ENCODE measurements around the gene BMP2K.
A peak's percentile ranks its signal among the peaks of the same experiment; 100 is the strongest.
"Not testable (repeated sequence)": the region's sequence is repeated elsewhere in the genome, so short reads cannot be mapped to it uniquely, and the experiment has no call there.

Gene BMP2K

DNA sequence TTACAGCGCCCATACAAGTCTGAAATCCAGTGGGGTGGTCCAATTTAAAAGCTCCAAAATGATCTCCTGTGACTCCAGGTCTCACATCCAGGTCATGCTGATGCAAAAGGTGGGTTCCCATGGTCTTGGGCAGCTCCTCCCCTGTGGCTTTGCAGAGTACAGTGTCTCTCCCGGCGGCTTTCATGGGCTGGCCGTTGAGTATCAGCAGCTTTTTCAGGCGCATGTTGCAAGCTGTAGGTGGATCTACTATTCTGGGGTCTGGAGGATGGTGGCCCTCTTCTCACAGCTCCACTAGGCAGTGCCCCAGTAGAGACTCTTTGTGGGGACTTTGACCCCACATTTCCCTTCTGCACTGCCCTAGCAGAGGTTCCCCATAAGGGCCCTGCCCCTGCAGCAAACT is 92.6 kb downstream of the BMP2K start:
- not testable (repeated sequence) for FAIRE-seq

GRCh38 chr4:78870056-78870455 is 93.9 kb downstream of the BMP2K start:
- no peak for FAIRE-seq

DNA sequence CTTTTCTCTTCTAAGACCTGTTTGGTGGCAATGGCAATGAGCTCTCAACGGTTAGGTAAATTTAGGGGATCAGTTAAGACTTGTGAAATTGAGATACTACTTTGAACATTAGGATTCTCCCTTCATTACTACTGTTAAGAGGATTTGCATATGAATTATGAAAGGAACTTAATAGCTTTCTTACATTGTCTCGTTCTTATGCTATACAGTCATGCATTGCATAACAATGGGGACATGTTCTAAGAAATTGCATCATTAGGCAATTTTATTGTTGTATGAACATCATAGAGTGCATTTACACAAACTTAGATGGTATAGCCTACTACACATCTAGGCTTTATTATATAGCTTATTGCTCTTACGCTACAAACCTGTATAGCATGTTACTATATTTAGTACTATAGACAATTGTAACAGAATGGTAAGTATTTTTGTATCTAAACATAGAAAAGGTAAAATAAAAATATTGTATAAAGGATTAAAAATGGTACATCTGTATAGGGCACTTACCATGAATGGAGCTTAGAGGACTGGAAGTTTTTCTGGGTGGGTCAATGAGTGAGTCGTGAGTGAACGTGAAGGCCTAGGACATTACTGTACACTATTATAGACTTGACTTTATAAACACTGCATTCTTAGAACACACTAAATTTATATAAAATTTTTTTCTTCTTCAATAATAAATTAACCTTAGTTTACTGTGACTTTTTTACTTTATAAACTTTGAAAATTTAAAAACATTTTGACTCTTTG is 100.6 kb downstream of the BMP2K start:
- FAIRE-seq, result peak; percentile 42

GRCh38 chr4:78878031-78878430 is 101.9 kb downstream of the BMP2K start:
- no peak for FAIRE-seq

GRCh38 chr4:78880874-78881492 is 104.8 kb downstream of the BMP2K start:
- FAIRE-seq, result no peak

- FAIRE-seq, result no peak
Measured at GRCh38 chr4:78885598-78885997, 109.4 kb downstream of the BMP2K start.

DNA sequence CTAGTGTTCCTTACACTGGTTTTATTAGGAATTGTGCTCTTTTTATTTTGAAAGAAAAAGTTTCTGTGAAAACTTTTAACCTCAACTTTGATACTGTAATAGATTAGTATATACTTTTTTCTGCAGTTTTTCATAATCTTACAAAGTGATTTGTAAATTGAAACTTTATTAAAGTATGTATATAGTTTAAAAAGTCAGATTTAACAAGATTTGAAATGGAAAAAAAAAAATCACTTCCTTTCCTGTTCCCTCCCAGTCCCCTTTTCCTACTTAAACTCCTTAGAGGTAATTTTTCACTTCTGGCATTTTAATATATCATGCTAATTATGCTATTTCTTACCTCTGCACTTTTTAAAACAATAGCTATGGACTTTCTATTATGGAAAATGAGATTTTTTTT is 113.8 kb downstream of the BMP2K start:
- no peak for FAIRE-seq

- FAIRE-seq, result no peak
Measured at GRCh38 chr4:78899302-78899701, 123.2 kb downstream of the BMP2K start.

GRCh38 chr4:78901882-78902281 is 125.7 kb downstream of the BMP2K start:
- FAIRE-seq, result no peak

DNA sequence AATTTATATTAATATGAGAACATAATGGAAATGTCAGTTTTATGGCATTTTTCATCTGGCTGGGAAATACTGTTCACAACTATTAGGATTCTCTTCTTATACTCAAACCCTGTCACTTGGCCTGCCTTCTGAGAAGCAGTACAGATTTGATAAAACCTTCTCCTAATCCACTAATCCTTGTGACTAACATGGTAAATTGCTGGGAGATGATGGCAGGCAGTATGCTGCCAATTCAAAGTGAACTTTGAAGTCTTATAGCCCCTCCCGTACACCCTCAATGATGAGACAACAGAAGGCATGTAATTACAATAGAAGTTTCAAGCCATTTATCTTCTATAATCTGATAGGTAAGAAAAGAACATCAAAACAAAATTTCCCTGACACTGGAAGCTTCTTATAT is 126.1 kb downstream of the BMP2K start:
- FAIRE-seq, result no peak

- no peak for FAIRE-seq
Measured at GRCh38 chr4:78904143-78904542, 128.0 kb downstream of the BMP2K start.

DNA sequence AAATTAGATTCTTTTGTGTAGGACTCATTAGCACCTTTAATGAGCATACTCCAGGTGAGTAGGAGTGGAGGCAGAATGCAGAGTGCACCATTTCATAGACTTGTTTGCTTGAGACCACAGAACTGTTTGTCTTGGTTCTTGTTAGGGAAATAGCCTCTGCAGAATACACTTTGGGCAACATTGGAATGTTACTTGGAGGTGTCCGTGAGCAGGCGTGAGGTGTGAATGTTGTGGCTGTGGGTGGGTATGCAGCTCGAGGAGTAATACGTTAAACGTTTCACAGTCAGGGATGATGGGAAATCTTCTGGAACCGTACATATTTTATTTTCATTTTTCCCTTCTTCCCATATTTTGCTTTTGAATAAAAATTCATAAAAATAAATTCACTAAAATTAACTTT is 131.5 kb downstream of the BMP2K start:
- no peak for FAIRE-seq

GRCh38 chr4:78908974-78909373 is 132.8 kb downstream of the BMP2K start:
- not testable (repeated sequence) for FAIRE-seq

- no peak for FAIRE-seq
Measured at GRCh38 chr4:78910612-78911011, 134.5 kb downstream of the BMP2K start.

- no peak for FAIRE-seq
Measured at GRCh38 chr4:78922207-78922606, 146.1 kb downstream of the BMP2K start.

GRCh38 chr4:78923464-78924312 is 147.5 kb downstream of the BMP2K start:
- no peak for FAIRE-seq

DNA sequence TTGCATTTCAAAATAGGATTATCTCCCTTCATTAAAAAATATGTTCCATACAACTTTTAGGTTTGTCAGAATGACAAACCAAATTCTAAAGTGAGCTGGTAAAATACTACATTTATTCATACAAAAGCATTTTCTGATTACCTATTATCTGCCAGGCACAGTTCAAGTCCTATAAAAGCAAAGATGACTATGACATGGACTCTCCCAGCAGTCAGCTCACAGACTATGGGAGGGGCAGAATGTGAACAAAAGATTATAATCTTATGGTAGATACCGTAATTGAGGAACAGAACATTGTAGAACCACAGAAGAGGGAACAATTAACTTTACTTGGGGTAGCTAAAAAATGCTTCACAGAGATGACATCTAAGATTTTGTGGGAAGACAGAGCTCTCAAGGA is 150.7 kb downstream of the BMP2K start:
- no peak for FAIRE-seq

DNA sequence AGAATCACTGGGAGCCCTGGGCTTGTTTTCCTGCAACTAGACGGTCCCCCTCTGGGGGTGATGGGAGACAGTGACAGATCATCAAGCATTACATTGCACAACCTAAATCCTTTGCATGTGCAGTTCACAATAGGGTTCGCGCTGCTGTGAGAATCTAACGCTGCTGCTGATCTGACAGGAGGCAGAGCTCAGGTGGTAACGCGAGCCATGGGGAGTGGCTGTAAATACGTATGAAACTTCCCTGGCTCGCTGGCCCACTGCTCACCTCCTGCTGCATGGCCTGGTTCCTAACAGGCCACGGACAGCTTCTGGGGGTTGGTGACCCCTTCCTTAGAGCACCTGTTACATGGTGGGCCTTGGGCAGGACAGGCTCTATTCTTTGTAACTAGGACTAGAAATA is 152.7 kb downstream of the BMP2K start:
- no peak for FAIRE-seq

DNA sequence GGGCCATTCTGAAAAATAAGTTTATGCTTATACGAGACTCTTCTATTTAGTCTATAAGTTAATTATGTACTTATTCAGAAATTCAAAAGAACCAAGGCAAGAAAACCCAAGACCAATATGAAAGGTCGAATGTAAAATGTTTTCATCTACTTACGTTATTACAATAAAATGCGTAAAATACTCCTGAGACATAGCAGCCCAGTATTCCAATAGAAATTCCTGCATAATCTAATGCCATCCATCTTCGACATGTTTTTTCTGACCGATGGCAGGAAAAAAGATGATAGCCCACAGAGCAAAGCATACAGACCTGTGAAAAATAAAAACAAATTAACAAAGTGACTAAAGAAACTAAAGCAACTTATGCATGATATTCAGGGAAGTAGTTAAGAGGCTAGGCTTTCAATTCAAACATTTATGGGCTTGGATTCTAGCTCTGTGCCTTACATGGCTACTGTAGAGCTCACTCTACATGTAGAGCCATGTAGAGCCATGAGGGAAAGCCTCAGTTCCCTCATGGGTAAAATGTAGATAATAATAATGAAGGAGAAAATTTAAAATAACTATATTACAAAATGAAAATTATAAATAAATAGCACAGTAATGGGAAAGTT is 154.0 kb downstream of the BMP2K start:
- no peak for FAIRE-seq

- FAIRE-seq, result no peak
Measured at GRCh38 chr4:78936989-78937388, 160.8 kb downstream of the BMP2K start.

DNA sequence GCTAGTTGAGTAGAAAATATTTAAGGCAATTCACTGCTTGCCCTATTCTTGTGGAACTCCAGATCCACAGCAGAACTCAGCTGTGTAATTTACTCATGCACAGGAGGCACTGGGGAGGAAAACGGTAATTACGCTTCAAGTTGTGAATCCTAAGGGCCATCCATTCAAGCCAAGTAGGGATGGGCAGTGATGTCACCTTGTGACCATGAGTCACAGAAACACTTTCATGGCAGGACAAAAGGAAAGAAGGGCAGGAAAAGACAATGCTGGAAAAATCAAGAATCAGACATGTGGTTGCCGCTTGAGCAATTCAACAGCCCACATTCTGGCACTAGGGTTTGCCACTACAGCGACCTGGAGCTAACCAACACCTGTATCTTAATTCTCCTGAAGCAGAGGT is 161.7 kb downstream of the BMP2K start:
- FAIRE-seq, result no peak

DNA sequence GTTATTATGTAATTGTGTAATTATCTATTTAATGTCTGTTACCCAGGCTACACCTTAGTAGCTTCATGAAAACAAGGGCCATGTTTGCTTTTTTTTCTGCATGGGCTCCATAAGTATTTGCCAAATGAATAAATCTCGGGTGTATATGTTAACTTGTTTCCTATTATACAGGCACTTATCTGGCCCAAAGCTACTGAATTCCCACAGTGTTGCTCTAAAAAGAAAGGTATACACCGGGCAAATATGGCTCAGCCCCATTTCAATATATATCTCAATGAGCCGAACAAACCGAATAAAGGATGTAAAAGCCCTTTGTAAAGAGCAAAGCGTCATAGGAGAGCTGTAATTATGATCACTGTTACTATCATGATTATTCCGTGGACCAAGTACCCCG is 162.3 kb downstream of the BMP2K start:
- FAIRE-seq, result no peak

- no peak for FAIRE-seq
Measured at GRCh38 chr4:78938868-78939666, 162.9 kb downstream of the BMP2K start, which contains the start of gene PAQR3. TSS of gene PAQR3 (minus strand) at chr4:78939438. CDS start at chr4:78939224, 214 bp downstream.
